NCI-H1105 treated with DMSO at 0.1 percent for 48 hours (cell line): Measurements from ENCODE around the gene FKBP8.

Experiments
- DNase-seq: peaks from one replicate; lab custom pipeline; 2025; lab: John Stamatoyannopoulos, UW

Gene FKBP8

DNA sequence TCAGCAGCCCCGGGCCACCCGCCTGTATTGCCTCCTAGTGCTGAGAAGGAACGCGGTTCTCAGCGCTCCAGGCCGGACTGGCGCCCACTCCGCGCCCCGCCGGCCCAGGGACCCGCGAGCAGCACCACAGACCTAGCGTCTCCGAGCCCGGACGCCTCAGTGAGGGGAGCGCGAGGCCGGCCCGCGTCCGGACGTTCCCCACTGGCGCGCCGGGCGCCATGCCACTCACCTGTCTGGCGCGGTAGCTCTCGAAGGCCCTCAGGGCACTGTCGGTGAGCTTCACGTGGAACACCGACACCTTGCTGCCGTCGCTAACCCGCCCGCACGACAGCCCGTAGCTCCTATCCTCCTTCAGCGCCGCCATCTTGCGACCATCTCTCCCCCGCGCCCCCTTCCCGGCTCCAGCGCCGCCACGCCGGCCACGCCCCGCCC lies 21.7 kb downstream of the FKBP8 start, which contains the start of gene ELL:
TSS of gene ELL (minus strand) at position 379 of the 432 bp plus-strand sequence. CDS start at position 364, 15 bp downstream.
- no peak for DNase-seq

DNA sequence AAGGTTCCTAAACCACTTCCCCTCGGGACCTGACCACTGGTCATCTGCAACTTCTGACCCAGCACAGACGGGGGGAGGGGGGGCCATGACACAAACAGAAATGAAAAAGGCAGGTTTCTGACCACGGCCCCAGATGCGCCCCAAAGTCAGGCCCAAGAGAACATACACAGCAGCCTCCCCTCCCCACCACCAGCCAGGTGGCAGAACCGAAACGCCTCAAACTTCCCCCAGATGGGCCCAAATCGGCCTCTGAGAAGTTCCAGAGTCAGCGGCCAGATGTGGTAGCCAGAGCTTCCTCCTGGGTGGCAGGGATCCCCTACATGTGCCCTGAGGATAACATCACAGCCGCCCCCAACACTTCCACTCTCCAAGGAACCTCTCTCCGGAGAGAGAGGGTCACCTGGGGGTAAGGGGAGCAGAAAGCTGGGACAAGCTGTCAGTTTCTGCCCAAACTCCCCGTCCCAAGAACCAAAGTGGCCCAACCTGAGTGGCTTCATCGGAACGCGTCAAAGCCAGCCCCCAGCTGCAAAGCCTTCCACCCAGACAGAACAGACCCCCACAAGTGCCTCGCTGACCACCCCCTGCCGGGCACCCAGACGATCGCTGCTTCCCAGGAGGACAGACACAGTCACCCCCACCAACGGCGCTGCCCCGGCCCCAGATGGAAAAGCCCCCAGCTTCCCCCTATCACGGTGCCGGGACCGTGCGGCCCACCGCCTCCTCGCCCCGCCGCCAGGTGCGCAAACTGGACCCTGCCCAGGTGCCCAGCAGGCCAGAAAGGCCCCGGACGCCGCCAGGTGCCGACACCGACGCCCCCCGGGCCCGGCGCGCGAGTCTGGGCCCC lies 22.3 kb downstream of the FKBP8 start:
- DNase-seq, result no peak

GRCh38 chr19:18519962-18520847 lies 23.2 kb downstream of the FKBP8 start:
- DNase-seq, result peak; percentile 48

GRCh38 chr19:18518639-18519038 lies 24.7 kb downstream of the FKBP8 start:
- no peak for DNase-seq

DNA sequence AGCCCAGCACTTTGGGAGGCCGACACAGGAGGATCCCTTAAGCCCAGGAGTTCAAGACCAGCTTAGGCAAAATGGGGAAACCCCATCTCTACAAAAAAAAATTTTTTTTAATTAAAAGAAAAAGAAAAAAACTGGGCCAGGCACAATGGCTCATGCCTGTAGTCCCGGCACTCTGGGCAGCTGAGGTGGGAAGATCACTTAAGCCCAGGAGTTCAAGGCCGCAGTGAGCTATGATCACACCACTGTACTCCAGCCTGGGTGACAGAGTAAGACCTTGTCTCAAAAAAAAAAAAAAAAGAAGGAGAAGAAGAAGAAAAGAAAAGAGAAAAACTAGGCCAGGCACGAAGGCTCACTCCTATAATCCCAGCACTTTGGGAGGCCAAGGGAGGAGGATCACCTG lies 25.8 kb downstream of the FKBP8 start:
- DNase-seq, result no peak

DNA sequence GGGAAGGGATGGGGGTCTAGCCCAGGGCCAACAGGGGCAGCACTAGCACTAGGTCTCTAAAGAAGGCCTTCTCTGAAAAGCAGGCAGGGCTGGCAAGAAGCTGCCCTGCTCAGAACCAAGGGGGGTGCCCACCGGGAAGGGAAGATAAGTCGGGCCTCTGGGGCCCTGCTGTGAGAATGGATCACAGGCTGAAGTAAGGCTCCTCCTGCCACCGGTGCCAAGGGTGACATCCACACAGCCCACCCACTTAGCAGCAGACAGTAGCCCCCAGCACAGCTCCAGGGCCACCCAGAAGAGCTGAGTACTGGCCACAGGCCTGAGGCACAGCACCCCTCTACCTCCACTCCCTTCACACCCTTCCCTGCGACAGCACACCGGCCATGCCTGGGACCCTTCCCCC lies 27.4 kb downstream of the FKBP8 start:
- no peak for DNase-seq

DNA sequence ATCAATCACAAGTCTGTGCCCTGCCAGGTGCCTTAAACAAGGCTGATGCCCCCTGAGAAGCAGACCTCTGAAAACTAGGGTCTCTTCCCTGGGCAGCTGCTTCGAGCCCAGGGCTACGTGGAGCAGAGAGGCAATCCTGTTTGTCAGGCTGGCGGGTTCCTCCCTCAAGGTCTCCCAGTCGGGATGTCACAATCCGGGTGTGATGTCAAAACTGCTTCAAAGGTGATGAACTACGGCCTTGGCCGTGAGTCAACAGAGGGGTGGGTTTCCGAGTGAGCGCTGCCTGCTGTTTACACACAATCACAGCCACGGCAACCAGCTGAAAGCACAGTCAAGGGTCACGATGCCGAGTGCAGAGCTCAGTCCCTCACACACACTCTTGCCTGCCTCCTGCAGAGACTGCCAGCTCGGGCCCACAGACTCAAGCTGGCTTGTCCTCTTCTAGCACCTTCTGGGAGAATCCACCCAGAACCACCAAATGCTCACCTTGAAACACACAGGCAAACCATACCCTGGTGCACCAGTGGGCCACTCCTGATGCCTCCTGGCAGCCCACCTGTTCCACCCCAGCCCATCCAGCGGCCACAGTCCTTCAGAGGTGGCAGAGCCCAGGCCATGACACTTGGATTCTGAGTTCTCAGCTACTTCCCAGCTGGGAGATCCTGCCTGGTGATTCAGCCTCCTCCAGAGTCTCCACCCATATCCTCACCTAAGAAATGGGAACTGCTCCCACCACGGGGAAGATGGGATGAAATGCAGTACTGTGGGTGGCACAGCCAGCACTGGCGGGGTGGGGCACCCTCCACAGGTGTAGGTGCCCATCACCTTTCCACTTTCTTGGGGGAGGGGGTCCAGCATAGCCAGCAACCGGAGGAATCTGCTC lies 28.3 kb downstream of the FKBP8 start:
- peak; percentile 8 for DNase-seq

DNA sequence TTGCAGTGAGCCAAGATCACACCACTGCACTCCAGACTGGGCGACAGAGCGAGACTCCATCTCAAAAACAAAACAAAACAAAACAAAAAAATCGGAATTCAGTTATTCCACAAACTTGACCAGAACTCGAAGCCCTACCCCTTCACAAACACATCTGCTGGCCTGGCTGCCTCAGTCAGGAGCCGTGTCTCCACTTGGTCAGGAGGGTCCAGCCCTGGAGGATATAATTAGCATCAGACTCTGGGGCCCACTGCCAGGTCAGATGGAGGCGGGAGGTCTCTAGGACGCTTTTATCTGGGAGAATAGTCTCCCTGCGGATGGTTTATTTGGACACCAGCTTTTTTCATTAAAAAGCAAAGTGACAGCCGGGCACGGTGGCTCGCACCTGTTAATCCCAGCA lies 29.5 kb downstream of the FKBP8 start:
- DNase-seq, result no peak

DNA sequence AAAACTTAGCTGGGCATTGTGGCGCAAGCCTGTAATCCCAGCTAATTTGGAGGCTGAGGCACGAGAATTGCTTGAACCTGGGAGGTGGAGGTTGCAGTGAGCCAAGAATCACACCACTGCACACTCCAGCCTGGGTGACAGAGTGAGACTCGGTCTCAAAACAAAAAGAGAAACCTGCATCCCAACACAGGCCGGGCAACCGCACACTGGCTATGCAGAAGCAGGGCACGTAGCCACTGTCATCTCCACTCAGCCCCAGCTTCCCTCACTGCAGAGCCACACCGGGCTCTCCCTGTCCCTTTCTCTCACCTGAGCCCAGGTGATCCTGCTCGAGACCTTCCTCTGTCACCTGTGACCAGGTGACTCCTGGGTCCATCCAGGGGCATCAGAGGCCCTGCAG lies 33.2 kb downstream of the FKBP8 start:
- no peak for DNase-seq

DNA sequence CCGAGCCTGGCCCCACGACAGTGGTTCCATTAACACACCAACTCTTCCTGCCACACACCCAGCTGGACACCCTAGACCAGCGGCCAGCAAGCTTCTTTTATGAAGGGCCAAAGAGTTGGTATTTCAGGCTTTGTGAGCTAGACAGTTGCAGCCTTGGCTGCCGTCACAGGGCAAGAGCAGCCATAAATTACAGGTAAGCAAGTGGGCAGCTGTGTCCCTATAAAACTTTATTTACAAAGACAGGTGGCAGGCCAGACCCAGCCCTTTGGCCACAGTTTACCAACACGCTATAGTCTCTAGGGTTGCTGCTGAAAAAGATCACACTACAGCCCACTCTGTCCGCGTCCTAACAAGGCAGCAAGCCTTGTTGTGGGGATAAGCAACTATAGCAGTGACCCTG lies 34.8 kb downstream of the FKBP8 start:
- no peak for DNase-seq

GRCh38 chr19:18507727-18508440 lies 35.5 kb downstream of the FKBP8 start:
- DNase-seq, result no peak

DNA sequence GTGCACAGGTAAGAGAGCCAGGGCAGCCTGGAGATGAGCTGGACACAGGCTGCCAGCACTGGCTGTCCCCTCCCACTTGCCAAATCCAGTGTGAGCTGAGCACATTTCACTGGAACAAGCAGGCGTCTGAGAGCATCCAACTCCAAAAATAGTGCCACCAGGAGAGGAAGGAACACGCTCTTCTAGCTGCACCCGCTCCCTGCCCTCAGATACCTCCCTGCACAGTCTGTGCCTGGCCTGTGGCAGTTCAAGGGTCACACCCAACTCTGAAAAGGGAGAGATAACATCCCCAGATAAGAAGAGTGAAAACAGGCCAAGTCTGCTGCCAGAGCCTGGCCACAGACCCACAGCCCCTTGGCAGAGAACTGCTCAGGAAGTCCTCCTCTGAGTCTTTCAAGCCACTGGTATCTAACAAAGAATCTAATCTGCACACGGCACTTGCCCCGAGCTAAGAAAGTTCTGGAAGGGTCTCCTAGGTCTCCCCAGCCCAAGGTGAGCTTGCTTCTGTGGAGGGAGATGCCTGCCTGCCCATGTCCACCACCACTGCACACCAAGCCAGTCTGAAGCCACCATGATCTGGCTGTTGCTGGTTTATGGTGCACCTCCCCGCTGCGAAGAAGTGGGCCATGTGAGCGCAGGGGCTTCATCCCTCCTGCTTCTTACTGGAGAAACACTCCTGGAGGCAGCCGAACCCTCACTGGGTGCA lies 36.2 kb downstream of the FKBP8 start:
- DNase-seq, result no peak

DNA sequence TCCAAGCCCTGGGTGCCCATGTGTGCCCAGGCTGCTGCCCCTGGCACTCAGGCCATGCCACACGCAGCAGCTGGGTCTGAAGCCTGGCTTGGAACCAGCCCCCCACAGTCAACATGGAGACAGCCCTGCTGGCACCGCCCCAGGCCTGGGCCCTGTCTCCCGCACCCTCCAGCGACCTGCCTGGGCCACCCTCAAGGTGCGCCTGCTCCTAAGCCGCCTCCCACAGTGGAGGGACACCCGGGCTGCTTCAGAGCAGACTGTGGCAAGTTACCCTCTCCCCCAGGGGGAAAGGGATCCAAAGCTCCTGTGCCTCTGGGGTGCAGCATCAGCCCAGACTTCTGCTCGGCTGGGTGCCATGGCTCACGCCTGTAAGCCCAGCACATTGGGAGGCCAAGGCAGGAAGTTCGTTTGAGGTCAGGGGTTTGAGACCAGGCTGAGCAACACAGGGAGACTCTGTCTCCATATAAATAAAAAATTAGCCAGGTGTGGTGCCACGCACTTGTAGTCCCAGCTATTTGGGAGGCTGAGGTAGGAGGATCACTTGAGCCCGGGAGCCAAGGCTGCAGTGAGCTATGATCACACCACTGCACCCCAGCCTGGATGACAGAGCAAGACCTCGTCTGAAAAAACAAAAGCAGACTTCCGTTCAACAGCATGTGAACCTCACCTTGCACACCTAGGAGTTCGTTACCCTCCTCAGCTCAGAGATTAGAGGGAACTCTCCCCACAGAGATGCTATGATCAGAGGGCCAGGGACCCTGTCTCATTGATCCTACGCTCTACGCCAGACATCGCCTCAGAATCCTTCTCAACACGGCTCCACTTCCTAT lies 37.1 kb downstream of the FKBP8 start:
- no peak for DNase-seq

DNA sequence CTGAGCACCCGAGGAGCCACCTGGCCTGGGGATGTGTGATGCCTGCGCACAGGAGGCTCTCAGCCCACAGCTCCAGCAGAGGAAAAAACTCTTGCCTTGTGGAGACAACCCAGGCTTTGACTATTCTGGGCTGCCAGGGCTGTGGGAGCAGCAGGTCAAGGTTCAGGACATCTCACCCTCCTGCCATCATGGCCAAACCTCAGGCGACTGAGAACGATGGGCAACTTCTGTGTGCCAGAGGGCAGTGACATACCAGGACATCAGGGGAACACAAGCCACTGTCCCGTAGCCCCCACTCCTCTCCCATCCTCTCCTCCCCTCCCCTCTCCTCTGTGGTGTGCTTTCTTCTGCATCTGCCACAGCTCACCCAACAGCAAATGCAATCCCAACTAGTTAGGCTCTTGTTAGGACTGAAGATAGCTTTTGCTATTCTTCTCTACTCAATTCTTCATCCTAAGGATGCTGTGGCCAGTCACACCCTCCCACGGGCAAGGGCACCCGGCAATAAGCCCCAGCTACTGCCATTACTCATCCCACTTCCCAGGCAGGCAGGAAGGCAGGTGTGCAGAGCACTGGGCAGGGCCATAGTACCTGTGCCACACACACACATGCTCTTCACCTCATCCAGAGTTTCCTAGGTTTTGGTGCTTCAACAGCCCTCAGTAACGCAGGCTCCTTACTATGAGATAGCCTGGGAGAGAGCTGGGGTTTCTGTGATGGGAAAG lies 38.3 kb downstream of the FKBP8 start:
- DNase-seq, result no peak

GRCh38 chr19:18503971-18504885 lies 39.1 kb downstream of the FKBP8 start:
- no peak for DNase-seq

- DNase-seq, result no peak
Observed at GRCh38 chr19:18503337-18503970, 39.9 kb downstream of the FKBP8 start.

- DNase-seq, result no peak
Observed at GRCh38 chr19:18502638-18503294, 40.6 kb downstream of the FKBP8 start.
